Measurements from ENCODE around the gene ITPRID1. TPM values are rescaled to one million over a fixed set of nuclear protein-coding genes. Genes with fewer than 3 reads are reported as not detected.

Gene ITPRID1
- total and polyA plus RNA-seq, 2 of the 8 experiments (the other 6 are each of a cell fraction or from before 2014, with no cell fraction given): 0.09 to 0.47 TPM

DNA sequence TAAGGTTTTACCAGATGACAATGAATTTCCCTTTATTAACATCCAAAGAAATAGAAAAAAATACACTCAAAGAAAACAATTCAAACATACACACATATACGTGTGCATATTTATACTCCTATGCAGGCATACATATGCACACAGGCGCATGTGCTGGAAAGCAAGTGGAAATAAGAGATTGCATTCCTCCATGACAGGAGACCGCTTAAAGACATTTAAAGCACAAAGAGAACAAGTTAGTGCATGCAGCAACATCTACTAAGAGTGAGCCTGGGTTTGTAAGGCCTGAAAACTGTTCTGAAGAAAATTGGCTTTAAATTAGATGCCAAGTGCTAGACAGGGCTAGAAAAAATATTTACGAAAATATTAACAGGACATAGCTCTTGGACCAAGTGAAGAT, 133.1 kb downstream of the ITPRID1 start:
- no peak overlapping the region; a peak in 1 of 4 replicates for H3K4me2 ChIP-seq (ENCODE audit: insufficient read depth in 1 of 2, low read depth in 2 of 2, low read length in 2 of 2)
- H3K9ac ChIP-seq (replicated peaks in 1 of 4; ENCODE audit: extremely low read depth in 1 of 4, low read depth in 3 of 4, low read length in 3 of 4): no peak overlapping the region
- no peak overlapping the region for H3K4ac ChIP-seq (replicated peaks; ENCODE audit: insufficient read length, low read depth, low read length)
- no peak overlapping the region for H3K56ac ChIP-seq (replicated peaks; ENCODE audit: insufficient read length, low read depth, low read length)
- H3K4me1 ChIP-seq (replicated peaks in 1 of 4; ENCODE audit: control insufficient read depth in 3 of 4, insufficient read depth in 4 of 4, low read length in 3 of 4): peaks cover 3 to 26% (median 12%) of the 10 kb centered on the region in 4 experiments; a peak in 5 of 7 replicates
- no peak overlapping the region for H2AFZ ChIP-seq (ENCODE audit: low read length)
- no peaks in the 10 kb centered on the region for H3K36me3 ChIP-seq (ENCODE audit: control insufficient read depth in 2 of 4, insufficient read depth in 4 of 4, low read length in 3 of 4)
- H3K4me3 ChIP-seq (ENCODE audit: extremely low read depth in 1 of 4, insufficient read depth in 2 of 4, low read depth in 3 of 4, low read length in 4 of 4): no peak overlapping the region
- H2BK5ac ChIP-seq (ENCODE audit: low read depth, low read length): 0 out of 2 replicates have a peak overlapping the region, but pooled peaks have one; percentile 19
- no peaks in the 10 kb centered on the region; a peak in 1 of 4 replicates for H3K9me3 ChIP-seq (ENCODE audit: insufficient read depth in 2 of 2, low read depth in 1 of 2, low read length in 1 of 2)
- no peak overlapping the region for H2BK15ac ChIP-seq (ENCODE audit: low read length)
- POLR2A ChIA-PET (ENCODE audit: partially characterized antibody): no interaction called here
- no peak overlapping the region for H4K8ac ChIP-seq (ENCODE audit: extremely low read depth, insufficient read depth, low read length)
- no peaks in the 10 kb centered on the region for H4K20me1 ChIP-seq (replicated peaks in 1 of 2; ENCODE audit: control insufficient read depth in 1 of 2, insufficient read depth in 2 of 2, low read length in 2 of 2)
- no peak overlapping the region for H2BK12ac ChIP-seq (ENCODE audit: low read depth, low read length)
- H2AK5ac ChIP-seq (ENCODE audit: low read depth, low read length): no peak overlapping the region
- no peak for TF ChIP-seq ASH2L (IDR thresholded peaks at IDR 0.05; ENCODE audit: low read length)
- TF ChIP-seq TBP (IDR thresholded peaks at IDR 0.05; ENCODE audit: low read depth, low read length): no peak
- peak; percentile 90 for TF ChIP-seq NANOG (IDR thresholded peaks at IDR 0.05; ENCODE audit: insufficient read depth, low read depth, low read length, poor library complexity, severe bottlenecking)
- TF ChIP-seq POU5F1 (IDR thresholded peaks at IDR 0.05; ENCODE audit: low read depth, low read length): 0 out of 2 replicates have a peak, but pooled peaks have one; percentile 29
- no peaks in the 10 kb centered on the region for H3K27me3 ChIP-seq (replicated peaks in 1 of 4; ENCODE audit: control insufficient read depth in 3 of 4, extremely low read depth in 1 of 4, insufficient read depth in 3 of 4, low read length in 3 of 4)
- H3K23me2 ChIP-seq (ENCODE audit: low read depth, low read length): no peaks in the 10 kb centered on the region; the same call in 1 of the 2 replicates
- H2BK20ac ChIP-seq (ENCODE audit: low read length): no peak overlapping the region
- FAIRE-seq (peak; percentile 19), DNase-seq (ENCODE audit: low read depth in 1 of 2, low spot score in 2 of 2) (peak in 1 of 2 experiments; percentile 13)
- H4K91ac ChIP-seq (replicated peaks; ENCODE audit: insufficient read length, low read length): no peak overlapping the region
- peak overlapping the region; percentile 57; the same call in 1 of the 2 replicates for H3K18ac ChIP-seq (ENCODE audit: extremely low read depth, low read length)
- 67% methylated on average over 4 of the region's 4 CpGs; no CpG with 5 or more reads in 1 of the 2 experiments for WGBS, 2 experiments (ENCODE audit: extremely low coverage in 1 of 2, insufficient coverage in 1 of 2, insufficient read length in 1 of 2, insufficient replicate concordance in 2 of 2, low coverage in 1 of 2, low lambda C conversion rate in 2 of 2, missing lambda C conversion rate in 1 of 2)
- H3K14ac ChIP-seq (ENCODE audit: insufficient read length): no peak overlapping the region
- H2BK120ac ChIP-seq (replicated peaks; ENCODE audit: low read depth, low read length): no peak overlapping the region
- CTCF ChIA-PET (ENCODE audit: partially characterized antibody): interaction anchor here (0.7 to 2.4 kb wide), 8 partner anchors 12 to 275 kb away, joined by 3 to 7 read pairs (median 3); no protein-coding TSS in a partner anchor
- H4K5ac ChIP-seq (ENCODE audit: insufficient read length, low read depth, low read length): no peak overlapping the region
- no peaks in the 10 kb centered on the region for H3K79me1 ChIP-seq (ENCODE audit: low read depth, low read length)
- no peaks in the 10 kb centered on the region for H3K79me2 ChIP-seq (ENCODE audit: control insufficient read depth in 1 of 2, insufficient read depth in 2 of 2, low read length in 2 of 2)
- H3K23ac ChIP-seq (ENCODE audit: insufficient read length): no peak overlapping the region
- no peak overlapping the region for H3K27ac ChIP-seq (ENCODE audit: low read depth, low read length)
